Common myeloid progenitor, CD34-positive (primary cell): ENCODE measurements around the gene EIF4A3.

Experiments
- CTCF ChIA-PET: fragments of 350-600 bp; sonication (Branson Sonifier 250); formaldehyde crosslinking; loops from one replicate; lab custom pipeline; 2021; ENCODE audit warnings: antibody characterized with exemption; lab: Charles Lee
- POLR2A ChIA-PET: fragments of 350-600 bp; sonication (Branson Sonifier 250); formaldehyde crosslinking; loops from one replicate; lab custom pipeline; 2021; ENCODE audit warnings: antibody characterized with exemption; lab: Charles Lee
- DNase-seq, 3 donors: peaks; one replicate each; pipeline versions ENCODE4 v3.0.0 to v3.0.0-alpha.2; 2013
- H3K27ac ChIP-seq, 2 experiments: 1 replicate in 1 of 2; 2 replicates in 1 of 2; pipeline ENCODE4 v1.7.0; 2013; ENCODE audit warnings: inconsistent platforms in 2 of 2, low read length in 2 of 2, mild to moderate bottlenecking in 2 of 2, low read depth in 1 of 2, moderate library complexity in 1 of 2; ENCODE audit not compliant: severe bottlenecking in 2 of 2, insufficient read depth in 1 of 2, poor library complexity in 1 of 2
- H3K27me3 ChIP-seq, 5 experiments: replicated peaks in 2 of 5; 1 replicate in 3 of 5; 2 replicates in 2 of 5; pipeline versions ENCODE4 v1.6.1 to v1.7.0; 2013; ENCODE audit warnings: low read length in 4 of 5, mild to moderate bottlenecking in 2 of 5, moderate library complexity in 2 of 5, inconsistent platforms in 1 of 5; ENCODE audit not compliant: insufficient read depth in 5 of 5, control insufficient read depth in 4 of 5
- H3K36me3 ChIP-seq, 4 experiments: 1 replicate in 2 of 4; 2 replicates in 2 of 4; pipeline versions ENCODE4 v1.6.1 to v1.7.0; 2013; ENCODE audit warnings: low read length in 3 of 4, control low read depth in 1 of 4, mild to moderate bottlenecking in 1 of 4; ENCODE audit not compliant: control insufficient read depth in 4 of 4, insufficient read depth in 4 of 4
- H3K4me1 ChIP-seq, 4 experiments: 1 replicate in 3 of 4; 2 replicates in 1 of 4; pipeline versions ENCODE4 v1.6.1 to v1.7.1; 2013; ENCODE audit warnings: low read length in 3 of 4, mild to moderate bottlenecking in 3 of 4, control low read depth in 1 of 4, inconsistent platforms in 1 of 4, moderate library complexity in 1 of 4; ENCODE audit not compliant: control insufficient read depth in 4 of 4, insufficient read depth in 4 of 4; ENCODE audit errors: control extremely low read depth in 1 of 4
- H3K4me3 ChIP-seq, 7 experiments: 1 replicate in 4 of 7; 2 replicates in 3 of 7; pipeline versions ENCODE4 v1.5.1 to v1.7.0; 2013; ENCODE audit warnings: mild to moderate bottlenecking in 7 of 7, low read length in 6 of 7, moderate library complexity in 6 of 7, inconsistent platforms in 2 of 7, low read depth in 2 of 7, control low read depth in 1 of 7; ENCODE audit not compliant: insufficient read depth in 4 of 7, control insufficient read depth in 1 of 7; ENCODE audit errors: extremely low read depth in 1 of 7
- H3K9me3 ChIP-seq, 5 experiments: 1 replicate in 4 of 5; 2 replicates in 1 of 5; pipeline versions ENCODE4 v1.6.1 to v1.7.1; 2013; ENCODE audit warnings: low read length in 4 of 5, mild to moderate bottlenecking in 2 of 5, inconsistent platforms in 1 of 5, low read depth in 1 of 5, moderate library complexity in 1 of 5; ENCODE audit not compliant: control insufficient read depth in 4 of 5, insufficient read depth in 2 of 5; ENCODE audit errors: control extremely low read depth in 1 of 5
- WGBS: methylation state at CpG from one replicate; pipeline ENCODE4 v1.1.5; 2013; ENCODE audit not compliant: insufficient coverage; 5-methylcytosine and 5-hydroxymethylcytosine counted together

Gene EIF4A3

DNA sequence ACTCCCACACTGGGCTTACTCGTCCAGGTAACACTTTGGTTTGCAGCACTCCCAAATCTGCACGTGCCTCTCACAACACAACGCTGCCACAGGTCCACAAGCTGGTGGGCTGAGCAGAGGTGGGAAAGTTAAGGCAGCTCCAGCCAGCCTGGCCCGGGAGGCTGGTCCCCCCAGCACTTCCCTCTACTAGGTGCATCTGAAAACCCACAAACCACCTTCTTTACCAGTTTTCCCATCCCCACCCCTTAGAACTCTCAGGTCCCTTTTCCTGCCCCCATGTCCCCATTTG lies 46.9 kb downstream of the EIF4A3 start:
- no peak for DNase-seq
- Histone ChIP-seq H3K4me1 (peaks cover 2 to 23% (median 14%) of the 10 kb centered on the region in 4 experiments), H3K27me3 (no peaks in the 10 kb centered on the region), H3K27ac (no peak overlapping the region), H3K9me3 (no peaks in the 10 kb centered on the region), H3K36me3 (no peaks in the 10 kb centered on the region), H3K4me3 (no peak overlapping the region)
- WGBS = 90% methylated on average over 3 of the region's 4 CpGs
- ChIA-PET POLR2A (no interaction called here), CTCF (interaction anchor here (2.0 kb wide), 1 partner anchor 13 kb away, joined by 6 read pairs; no protein-coding TSS in a partner anchor)

DNA sequence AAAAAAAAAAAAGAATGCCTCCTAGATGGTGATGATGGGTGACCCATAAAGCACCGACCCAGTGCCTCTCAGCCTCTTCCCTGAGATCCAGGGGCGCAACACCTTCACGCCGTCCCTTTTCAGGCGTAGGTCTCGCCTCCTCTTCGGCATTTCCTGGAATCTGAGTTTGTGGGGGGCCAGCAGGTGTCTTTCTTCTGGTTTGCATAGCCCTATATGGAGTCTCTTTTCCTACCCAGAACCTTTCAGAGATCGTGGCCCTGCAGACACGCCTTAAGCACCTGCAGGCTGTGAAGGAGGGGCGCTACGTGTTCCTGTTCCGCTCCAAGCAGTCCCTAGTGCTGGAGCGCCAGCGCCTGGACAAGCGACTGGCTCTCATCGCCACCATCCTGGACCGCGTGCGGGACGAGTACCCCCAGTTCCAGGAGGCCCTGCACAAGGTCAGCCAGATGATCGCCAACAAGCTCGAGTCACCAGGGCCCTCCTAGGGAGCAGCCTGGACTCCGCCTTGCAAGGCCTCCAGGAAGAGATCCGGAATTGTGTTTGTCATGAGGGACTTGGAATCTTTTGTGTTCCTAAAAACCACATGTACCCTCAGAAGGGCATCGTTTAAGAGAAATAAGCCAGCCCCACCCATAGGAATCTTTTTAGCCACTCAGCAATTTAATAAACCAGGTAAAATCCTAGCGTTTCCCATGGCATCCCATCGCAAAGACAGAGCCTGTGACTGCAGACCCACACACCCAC lies 47.5 kb downstream of the EIF4A3 start:
- H3K4me1 ChIP-seq = peaks cover 2 to 23% (median 14%) of the 10 kb centered on the region in 4 experiments
- ChIA-PET CTCF (interaction anchor here (2.0 kb wide), 1 partner anchor 13 kb away, joined by 6 read pairs; no protein-coding TSS in a partner anchor), POLR2A (no interaction called here)
- no peak overlapping the region for H3K4me3 ChIP-seq
- WGBS = 92% methylated on average over 22 of the region's 27 CpGs
- H3K27me3 ChIP-seq = no peaks in the 10 kb centered on the region
- no peaks in the 10 kb centered on the region for H3K36me3 ChIP-seq
- H3K27ac ChIP-seq = no peak overlapping the region
- H3K9me3 ChIP-seq = no peaks in the 10 kb centered on the region
- no peak for DNase-seq

DNA sequence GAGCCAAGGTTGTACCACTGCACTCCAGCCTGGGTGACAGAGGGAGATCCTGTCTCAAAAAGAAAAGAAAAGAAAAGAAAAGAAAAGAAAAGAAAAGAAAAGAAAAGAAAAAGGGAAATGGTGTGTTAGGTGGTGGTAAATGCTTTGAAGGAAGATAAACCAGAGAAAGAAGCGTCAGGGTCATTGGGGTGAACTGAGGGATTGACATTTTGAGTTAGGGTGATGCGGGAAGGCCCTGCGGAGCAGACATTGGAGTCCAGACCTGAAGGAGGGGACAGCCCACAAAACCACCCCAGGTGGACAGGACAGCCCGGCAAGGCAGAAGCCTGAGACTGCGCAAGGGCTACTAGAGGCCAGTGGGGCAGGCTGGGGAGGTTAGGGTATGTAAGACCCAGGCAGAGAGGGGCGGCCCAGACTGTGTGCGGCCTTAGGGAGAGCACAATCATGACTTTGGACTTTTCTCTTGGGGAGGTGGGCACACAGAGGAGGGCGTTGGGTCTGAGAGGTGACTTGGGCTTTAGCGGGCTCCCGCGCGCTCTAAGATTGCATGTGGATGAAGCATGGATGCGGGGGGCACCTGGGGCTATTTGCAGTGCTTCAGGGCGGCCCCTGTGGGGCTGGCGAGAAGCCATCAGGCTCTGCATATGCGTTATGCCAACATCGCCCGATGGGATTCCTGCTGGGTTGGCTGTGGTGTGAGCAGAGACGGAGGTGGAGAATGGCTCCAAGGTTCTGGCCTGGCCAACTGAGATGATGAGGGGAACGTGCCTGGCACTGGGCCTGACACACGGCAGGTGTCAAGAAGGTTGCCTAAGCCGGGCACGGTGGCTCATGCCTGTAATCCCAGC lies 48.9 kb downstream of the EIF4A3 start:
- no peaks in the 10 kb centered on the region for H3K9me3 ChIP-seq
- no peak for DNase-seq
- H3K27ac ChIP-seq = no peak overlapping the region
- H3K4me1 ChIP-seq = peaks cover 2 to 23% (median 14%) of the 10 kb centered on the region in 4 experiments
- H3K4me3 ChIP-seq = no peak overlapping the region
- ChIA-PET POLR2A (no interaction called here), CTCF (interaction anchor here (2.0 kb wide), 1 partner anchor 12 kb away, joined by 6 read pairs; no protein-coding TSS in a partner anchor)
- no peaks in the 10 kb centered on the region for H3K36me3 ChIP-seq
- WGBS = 97% methylated on average over 20 of the region's 23 CpGs
- no peaks in the 10 kb centered on the region for H3K27me3 ChIP-seq

DNA sequence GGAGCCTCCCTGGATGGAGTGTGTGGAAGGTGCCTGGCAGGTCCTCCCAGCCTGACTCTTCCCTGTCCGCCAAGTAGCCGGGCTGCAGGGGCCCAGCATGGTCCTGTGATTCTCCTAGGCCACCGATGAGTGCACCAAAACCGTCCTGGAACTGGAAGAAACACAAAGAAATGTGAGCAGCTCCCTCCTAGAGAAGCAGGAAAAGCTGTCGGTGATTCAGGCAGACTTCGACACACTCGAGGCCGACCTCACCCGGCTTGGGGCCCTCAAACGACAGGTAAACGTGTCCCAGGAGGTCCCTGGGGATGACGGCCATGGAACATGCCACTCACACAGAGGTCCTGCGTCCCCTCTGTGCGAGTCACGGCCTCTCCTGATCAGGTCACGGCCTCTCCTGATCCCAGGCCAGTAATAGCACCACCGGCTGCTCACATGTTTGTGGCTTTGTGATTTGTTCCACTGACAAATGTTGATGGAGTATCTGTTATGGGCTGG lies 49.8 kb downstream of the EIF4A3 start:
- Histone ChIP-seq H3K27ac (no peak overlapping the region), H3K9me3 (no peaks in the 10 kb centered on the region), H3K27me3 (no peaks in the 10 kb centered on the region), H3K36me3 (no peaks in the 10 kb centered on the region), H3K4me3 (no peak overlapping the region), H3K4me1 (peaks cover 2 to 28% (median 11%) of the 10 kb centered on the region in 4 experiments)
- DNase-seq = no peak
- ChIA-PET POLR2A (no interaction called here), CTCF (no interaction called here)
- WGBS = 95% methylated on average over 12 of the region's 17 CpGs

DNA sequence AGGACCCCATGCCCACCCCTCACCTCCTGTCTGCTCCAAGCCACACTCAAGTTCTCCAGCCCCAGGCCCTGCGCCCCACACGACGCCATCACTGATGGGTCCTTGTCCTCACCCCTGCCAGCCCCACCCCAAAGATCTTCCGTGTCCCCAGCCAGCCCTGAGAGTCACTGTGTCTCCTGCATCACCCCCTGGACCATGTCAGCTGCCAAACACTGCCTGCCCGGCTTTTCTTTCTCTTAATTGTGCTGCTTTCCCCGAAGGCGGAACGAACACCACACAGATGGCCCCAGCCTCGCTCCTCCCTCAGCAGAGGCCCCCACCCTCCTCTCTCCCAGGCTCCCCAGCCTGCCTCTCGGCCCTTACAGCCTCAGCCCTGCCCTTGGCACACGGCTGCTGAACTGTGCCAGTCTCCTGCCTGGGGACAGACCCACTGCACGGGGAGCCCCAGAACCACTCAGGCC lies 50.3 kb downstream of the EIF4A3 start:
- Histone ChIP-seq H3K4me1 (peaks cover 0 to 23% (median 5%) of the 10 kb centered on the region in 4 experiments), H3K4me3 (no peak overlapping the region), H3K36me3 (no peaks in the 10 kb centered on the region), H3K9me3 (no peaks in the 10 kb centered on the region), H3K27me3 (no peaks in the 10 kb centered on the region), H3K27ac (no peak overlapping the region)
- ChIA-PET CTCF (no interaction called here), POLR2A (no interaction called here)
- no peak for DNase-seq
- WGBS = 94% methylated on average over 11 of the region's 12 CpGs

DNA sequence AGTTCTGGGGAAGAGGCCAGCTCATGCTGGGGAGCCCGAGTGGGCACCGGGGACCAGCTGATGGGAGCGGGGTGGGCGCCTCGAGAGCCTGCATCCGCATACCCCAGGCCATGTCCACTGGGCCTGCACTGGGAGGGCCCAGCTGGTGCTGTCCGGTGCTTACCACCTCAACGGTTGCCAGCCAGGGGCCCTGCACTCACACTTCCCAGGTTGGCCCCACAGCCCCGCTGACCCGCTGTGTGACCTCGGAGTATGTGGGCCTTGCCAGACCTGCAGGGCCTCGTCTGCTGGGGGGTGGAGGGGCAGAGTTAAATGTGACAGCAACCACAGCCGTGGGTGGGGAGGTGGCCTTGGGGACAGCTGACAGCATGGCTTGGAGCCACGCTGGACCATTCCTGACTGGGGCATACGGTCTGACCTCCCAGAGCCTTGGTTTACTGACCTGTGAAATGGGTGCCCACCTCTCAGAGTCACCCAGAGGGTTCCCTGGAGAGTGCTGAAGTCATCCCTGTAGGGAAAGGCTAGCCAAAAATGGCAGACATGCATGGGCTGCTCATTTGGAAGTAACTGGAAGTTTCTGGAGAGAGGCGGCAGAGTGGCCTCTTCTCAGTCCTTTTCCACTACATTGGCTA lies 51.0 kb downstream of the EIF4A3 start:
- ChIA-PET CTCF (no interaction called here), POLR2A (no interaction called here)
- no peak for DNase-seq
- no peak overlapping the region for H3K27ac ChIP-seq
- H3K27me3 ChIP-seq = no peaks in the 10 kb centered on the region
- H3K36me3 ChIP-seq = no peaks in the 10 kb centered on the region
- no peaks in the 10 kb centered on the region for H3K9me3 ChIP-seq
- WGBS = 94% methylated on average over 13 of the region's 16 CpGs
- peaks cover 0 to 19% (median 4%) of the 10 kb centered on the region in 4 experiments for H3K4me1 ChIP-seq
- no peak overlapping the region for H3K4me3 ChIP-seq
